SH-SY5Y (cell line): ENCODE data around the gene TTC33.

Experiments
- GATA2 ChIP-seq: IDR thresholded peaks from 2 replicates; pipeline ENCODE4 v1.6.1; 2011; ENCODE audit warnings: mild to moderate bottlenecking, low read depth, low read length
- GATA3 ChIP-seq: IDR thresholded peaks from 2 replicates; pipeline ENCODE4 v1.6.1; 2011; ENCODE audit warnings: low read depth, mild to moderate bottlenecking, low read length, moderate library complexity

- TF ChIP-seq GATA3 (no peak), GATA2 (no peak)
These were observed 270.5 kb downstream of the TTC33 start for GRCh38 chr5:40485021-40485998.
